HG03520 (cell line): ENCODE measurements around the gene PRPH2.
"Not testable (repeated sequence)": the region's sequence is repeated elsewhere in the genome, so short reads cannot be mapped to it uniquely, and the experiment has no call there.

Experiments used
- ATAC-seq: cut with Tn5 transposase; IDR thresholded peaks from one replicate; pipeline ENCODE4 v1.9.1; 2021; ENCODE audit warnings: mild to moderate bottlenecking, moderate library complexity; ENCODE audit not compliant: unreplicated experiment

Gene PRPH2

GRCh38 chr6:42742116-42742894 is 19.9 kb upstream of the PRPH2 start:
- no peak for ATAC-seq

- no peak for ATAC-seq
Observed at GRCh38 chr6:42740725-42741124, 18.3 kb upstream of the PRPH2 start.

- ATAC-seq = no peak
Observed at GRCh38 chr6:42735976-42736375, 13.6 kb upstream of the PRPH2 start.

DNA sequence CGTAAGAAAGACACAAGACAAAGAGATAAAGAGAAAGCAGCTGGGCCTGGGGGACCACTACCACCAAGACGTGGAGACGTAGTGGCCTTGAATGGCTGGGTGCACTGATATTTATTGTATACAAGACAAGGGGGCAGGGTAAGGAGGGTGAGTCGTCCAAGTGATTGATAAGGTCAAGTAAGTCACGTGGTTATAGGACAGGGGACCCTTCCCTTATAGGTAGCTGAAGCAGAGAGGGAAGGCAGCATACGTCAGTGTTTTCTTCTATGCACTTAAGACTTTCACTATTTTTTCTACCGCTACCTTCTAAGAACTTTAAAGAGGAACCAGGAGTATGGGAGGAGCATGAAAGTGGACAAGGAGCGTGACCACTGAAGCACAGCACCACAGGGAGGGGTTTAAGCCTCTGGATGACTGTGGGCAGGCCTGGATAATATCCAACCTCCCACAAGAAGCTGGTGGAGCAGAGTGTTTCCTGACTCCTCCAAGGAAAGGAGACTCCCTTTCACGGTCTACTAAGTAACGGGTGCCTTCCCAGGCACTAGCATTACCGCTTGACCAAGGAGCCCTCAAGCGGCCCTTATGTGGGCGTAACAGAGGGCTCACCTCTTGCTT is 11.6 kb upstream of the PRPH2 start:
- ATAC-seq = not testable (repeated sequence)

DNA sequence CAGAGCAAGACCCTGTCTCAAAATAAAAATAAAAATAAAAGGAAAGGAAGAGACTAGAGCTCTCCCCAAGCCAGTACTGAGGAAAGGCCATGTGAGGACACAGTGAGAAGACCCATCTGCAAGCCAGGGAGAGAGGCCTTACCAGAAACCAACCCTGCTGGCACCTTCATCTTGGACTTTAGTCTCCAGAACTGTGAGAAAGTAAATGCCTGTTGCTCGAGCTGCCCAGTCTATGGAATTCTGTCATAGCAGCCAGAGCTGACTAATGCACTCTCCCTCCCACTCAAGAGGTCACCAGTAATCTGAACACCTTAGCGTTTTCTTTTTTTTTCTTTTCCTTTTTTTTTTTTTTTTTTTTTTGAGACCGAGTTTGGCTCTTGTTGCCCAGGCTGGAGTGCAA is 7.3 kb upstream of the PRPH2 start:
- ATAC-seq = no peak

DNA sequence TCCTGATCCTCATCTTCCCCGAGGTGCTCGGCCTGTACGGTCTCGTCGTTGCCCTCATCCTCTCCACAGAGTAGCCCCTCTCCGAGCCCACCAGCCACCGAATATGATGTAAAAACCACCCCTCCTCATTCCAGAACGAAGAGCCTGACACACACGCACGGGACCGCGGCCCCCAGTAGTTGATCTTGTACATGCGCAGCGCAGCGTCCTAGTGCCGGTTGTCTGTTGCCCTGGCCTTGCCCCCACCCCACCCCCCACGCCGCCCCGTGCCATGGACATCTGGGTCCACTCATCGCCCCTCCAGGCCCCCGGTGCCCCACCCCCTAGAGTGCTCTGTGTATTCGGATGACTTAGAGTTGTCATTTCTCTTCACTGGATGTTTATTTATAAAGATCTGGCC is 5.2 kb upstream of the PRPH2 start:
- no peak for ATAC-seq

- ATAC-seq = no peak
Observed at GRCh38 chr6:42727087-42727611, 4.8 kb upstream of the PRPH2 start.

DNA sequence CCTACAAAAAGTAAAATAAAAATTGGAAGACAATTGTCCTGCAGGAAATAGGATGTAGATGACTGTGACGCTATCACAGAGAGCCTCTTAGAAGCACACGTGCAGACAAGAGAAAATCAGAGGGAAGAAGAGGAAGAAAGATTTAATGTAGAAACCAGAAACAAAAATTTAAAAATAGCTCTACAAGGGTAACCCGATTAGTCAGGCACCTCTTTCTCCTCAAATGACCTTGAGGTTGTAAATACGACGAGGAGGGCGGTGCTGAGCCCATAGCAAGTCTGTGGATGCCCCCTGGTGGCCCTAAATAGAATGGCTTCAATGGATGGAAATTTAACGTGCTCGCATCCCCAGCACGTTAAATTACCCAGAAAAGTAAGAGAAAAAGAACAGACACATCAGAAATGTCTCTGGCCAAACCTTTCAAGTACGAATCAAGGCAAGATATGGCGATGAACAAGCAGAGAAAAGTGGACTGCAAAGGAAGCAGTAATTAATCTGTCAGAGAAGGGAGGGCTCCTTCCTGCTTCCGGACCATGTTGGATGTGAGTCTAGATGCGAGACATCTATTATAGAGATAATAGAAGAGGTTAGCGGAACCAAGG is 4.2 kb upstream of the PRPH2 start:
- no peak for ATAC-seq

DNA sequence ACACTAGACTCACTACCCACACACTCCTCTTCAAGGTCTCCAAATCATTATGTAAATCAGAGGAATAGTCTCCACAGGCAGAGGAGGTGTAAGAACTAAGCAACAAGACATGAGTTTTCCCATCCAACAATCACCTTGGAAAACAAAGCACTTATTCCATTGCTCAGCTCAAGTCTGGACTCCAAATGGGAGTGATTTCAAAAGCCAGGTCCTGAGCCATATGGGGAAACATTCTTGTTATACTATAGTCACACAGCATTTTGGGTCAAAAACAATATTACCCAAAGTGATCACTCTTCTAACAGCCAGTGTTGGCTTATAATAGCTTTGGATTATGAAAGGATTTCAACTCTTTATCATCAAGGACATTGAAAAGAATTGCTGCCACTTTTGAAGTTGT is 3.6 kb upstream of the PRPH2 start:
- ATAC-seq = no peak

- no peak for ATAC-seq
Observed at GRCh38 chr6:42724825-42725224, 2.4 kb upstream of the PRPH2 start.

GRCh38 chr6:42720739-42721138 is 1.7 kb downstream of the PRPH2 start:
- no peak for ATAC-seq

DNA sequence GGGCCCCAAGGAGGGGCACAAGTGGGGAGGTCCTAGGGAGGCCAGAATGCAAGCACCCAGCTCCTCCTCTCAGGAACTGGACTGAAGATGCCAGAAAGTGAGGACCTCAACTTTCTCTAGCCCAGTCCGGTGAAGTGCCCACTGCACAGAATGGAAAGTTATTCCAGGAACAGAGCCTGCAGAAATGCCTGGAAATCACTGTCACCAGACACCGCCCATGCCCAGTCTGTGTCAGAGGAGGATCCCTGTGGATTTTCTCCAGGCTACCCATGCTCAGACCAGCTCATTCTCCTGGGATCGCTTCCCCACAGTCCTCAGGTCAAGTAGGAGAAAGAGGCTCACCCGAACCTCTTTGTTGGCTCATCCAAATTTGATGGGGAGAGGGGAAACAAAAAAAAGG is 6.5 kb downstream of the PRPH2 start:
- ATAC-seq = no peak

DNA sequence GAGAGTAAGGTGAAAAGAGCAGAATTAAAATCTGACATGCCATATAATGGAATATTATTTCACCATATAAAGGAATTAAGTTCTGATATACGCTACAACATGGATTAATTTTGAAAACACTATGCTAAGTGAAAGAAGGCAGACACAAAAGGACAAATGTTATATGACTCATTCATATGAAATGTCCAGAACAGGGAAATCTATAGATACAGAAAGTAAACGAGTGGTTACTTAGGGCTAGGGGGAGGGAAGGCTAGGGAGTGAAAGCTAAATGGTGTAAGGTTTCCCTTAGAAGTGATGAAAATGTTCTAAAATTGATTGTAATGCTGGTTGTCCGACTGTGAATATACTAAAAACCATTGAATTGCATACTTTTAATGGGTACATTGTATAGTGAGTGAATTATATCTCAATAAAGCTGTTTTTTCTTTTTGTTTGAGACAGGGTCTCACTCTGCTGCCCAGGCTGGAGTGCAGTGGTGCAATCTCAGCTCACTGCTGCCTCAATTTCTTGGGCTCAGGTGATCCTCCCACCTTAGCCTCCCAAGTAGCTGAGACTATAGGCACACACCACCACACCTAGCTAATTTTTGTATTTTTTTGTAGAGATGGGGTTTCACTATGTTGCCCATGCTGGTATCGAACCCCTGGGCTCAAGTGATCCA is 8.2 kb downstream of the PRPH2 start:
- ATAC-seq = no peak

GRCh38 chr6:42711930-42712329 is 10.5 kb downstream of the PRPH2 start:
- ATAC-seq = no peak

DNA sequence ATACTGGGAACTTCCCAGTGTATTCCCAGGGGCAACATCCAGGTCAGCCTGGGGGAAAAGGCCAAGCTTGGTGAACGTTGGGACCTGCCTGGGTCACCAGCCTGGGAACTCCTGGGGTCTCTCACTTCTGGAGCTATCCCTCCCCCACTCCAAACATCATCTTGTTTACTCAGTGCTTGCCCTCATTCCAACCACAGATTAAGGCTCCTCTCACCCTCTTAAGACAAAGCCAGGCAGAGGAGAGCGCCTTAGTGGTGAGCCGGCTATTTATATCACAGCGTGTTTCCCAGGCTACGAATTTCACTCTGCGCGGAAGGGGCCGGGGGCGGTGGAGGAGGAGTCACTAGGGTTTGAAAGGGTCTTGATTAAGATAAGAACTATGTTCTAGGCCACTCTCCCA is 12.1 kb downstream of the PRPH2 start:
- no peak for ATAC-seq

GRCh38 chr6:42709871-42710270 is 12.5 kb downstream of the PRPH2 start:
- no peak for ATAC-seq

DNA sequence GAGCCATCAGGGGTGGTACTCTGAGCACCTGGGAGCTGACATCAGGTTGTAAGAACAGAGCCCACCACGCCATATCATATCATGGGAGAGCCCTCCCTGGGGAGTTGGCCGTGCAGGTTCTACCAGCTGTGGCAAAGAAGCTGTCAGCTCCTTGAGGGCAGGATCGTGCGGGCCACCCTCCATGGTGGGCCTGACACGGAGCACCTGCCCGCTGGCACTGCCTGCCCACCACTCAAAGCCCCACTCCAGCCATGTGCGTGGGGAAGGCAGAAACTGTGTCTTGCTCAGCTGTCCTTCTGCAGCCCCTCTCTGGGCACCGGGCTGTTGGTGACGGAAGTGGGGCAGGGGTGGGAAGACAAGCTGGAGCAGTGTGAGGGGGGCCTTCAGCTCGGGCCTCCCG is 14.3 kb downstream of the PRPH2 start:
- ATAC-seq = no peak

DNA sequence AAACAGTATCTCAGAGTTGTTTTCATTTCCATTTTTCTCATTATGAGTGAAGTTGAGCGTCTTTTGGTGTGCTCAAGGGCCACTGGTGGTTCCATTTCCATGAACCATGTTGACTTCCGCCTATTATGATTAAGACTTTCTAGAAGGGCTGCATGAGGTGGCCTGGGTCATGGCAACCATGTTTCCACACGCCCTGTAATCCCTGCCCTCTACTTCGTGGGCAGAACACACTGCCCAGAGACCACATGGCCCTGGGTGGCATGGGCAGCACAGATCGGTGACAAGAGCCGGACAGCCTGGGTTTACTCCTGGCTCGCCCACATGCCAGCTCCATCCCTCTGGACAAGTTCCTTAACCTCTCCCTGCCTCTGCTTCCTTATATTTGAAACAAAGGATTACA is 14.8 kb downstream of the PRPH2 start:
- no peak for ATAC-seq

- ATAC-seq = no peak
Observed at GRCh38 chr6:42704937-42705374, 17.4 kb downstream of the PRPH2 start.

DNA sequence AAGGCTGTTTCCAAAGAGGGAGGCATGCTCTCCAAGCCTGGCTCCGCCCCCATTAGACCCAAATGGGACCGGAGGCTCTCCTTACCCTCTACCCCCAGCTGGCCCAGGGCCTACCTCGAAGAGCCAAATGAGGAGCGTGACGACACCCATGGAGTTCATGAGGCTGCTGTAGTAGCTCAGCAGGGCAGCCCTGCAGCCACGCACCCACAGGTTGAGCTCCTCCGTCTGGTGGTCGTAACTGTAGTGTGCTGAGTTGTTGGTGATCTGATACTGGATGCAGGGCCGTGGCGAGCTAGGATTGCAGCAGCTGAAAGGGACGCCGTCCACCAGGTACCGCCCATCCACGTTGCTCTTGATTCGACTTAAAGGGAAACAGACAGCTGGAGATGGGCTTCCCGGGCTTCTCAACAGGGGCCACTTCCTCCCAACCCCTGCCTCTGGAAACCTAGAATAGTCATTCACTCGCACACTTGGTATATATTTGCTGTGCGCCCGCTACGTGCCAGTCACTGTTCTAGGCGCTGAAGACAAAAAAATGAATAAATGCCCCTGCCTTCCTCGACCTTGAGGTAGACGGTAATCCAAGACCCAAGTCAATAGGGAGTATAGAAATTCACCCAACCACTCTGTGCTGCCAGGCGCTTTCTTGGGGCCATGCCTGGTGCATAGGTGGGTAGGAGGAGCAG is 18.0 kb downstream of the PRPH2 start:
- ATAC-seq = no peak

GRCh38 chr6:42702786-42703185 is 19.6 kb downstream of the PRPH2 start:
- ATAC-seq = not testable (repeated sequence)
